ENCODE measurements around the gene ATP11B.

- TF ChIP-seq EZH2 (IDR thresholded peaks at IDR 0.05) (no peak), POLR2AphosphoS5 (IDR thresholded peaks at IDR 0.05; ENCODE audit: borderline replicate concordance, low read depth, low read length) (no peak; the same call in 1 of the 2 replicates)
Measured at GRCh38 chr3:182795389-182795782, 2.1 kb downstream of the ATP11B start.
